Activated T-helper 17 cell treated with anti-CD3 and anti-CD28 coated beads, Interleukin-2, amount 50 U/mL, for 72 hours (primary cell): Measurements from ENCODE around the gene CTNND2. TPM values are rescaled to one million over a fixed set of nuclear protein-coding genes. Genes with fewer than 3 reads are reported as not detected.

ENCODE experiments used
- ATAC-seq: fragments of 150-1000 bp; cut with Tn5 transposase; replicated peaks from 2 replicates; pipeline ENCODE4 v1.10.0; 2021; ENCODE audit warnings: mild to moderate bottlenecking, moderate library complexity
- H3K27ac Mint-ChIP-seq: one replicate; pipeline ENCODE4 v1.8.0; 2022; ENCODE audit warnings: mixed read lengths
- H3K27me3 Mint-ChIP-seq: one replicate; pipeline ENCODE4 v1.8.0; 2022; ENCODE audit warnings: mixed read lengths
- H3K36me3 Mint-ChIP-seq: one replicate; pipeline ENCODE4 v1.8.0; 2022; ENCODE audit warnings: low read depth, mild to moderate bottlenecking, mixed read lengths
- H3K4me1 Mint-ChIP-seq: one replicate; pipeline ENCODE4 v1.8.0; 2022; ENCODE audit warnings: mixed read lengths
- H3K4me3 Mint-ChIP-seq: one replicate; pipeline ENCODE4 v1.8.0; 2022; ENCODE audit warnings: mild to moderate bottlenecking, mixed read lengths
- H3K9me3 Mint-ChIP-seq: one replicate; pipeline ENCODE4 v1.8.0; 2022; ENCODE audit warnings: mixed read lengths
- total RNA-seq, 2 donors: library from RNA; stranded (reverse); gene quantifications; one replicate each; pipeline ENCODE4 v1.2.3, GENCODE V29; 2022

Gene CTNND2
- total RNA-seq, 2 donors from 2014 or later: 0.21 to 0.39 TPM

DNA sequence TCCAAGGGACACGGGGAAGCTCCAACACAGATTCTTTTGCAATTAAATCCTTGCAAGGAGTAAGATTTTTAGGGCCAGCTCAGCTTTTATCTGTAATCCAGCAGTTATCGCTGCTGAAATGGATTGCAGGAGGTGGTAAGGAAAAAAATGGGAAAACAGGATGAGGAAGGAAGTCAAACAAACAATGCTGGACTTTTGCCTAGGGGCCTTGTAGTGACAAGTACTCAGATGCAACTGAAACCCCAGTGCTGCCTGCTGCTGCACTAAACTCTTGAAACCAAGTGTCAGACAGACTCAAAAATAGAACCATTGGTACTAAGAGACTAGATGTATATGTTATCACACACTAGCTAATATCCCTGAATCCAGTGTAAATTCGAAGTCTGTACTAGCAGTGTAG, 309.2 kb downstream of the CTNND2 start:
- no peak overlapping the region for H3K4me3 Mint-ChIP-seq
- no peaks in the 10 kb centered on the region for H3K4me1 Mint-ChIP-seq
- H3K27ac Mint-ChIP-seq: no peak overlapping the region
- H3K9me3 Mint-ChIP-seq: peaks cover 4% of the 10 kb centered on the region
- no peak for ATAC-seq
- peaks cover 6% of the 10 kb centered on the region for H3K27me3 Mint-ChIP-seq
- no peaks in the 10 kb centered on the region for H3K36me3 Mint-ChIP-seq

DNA sequence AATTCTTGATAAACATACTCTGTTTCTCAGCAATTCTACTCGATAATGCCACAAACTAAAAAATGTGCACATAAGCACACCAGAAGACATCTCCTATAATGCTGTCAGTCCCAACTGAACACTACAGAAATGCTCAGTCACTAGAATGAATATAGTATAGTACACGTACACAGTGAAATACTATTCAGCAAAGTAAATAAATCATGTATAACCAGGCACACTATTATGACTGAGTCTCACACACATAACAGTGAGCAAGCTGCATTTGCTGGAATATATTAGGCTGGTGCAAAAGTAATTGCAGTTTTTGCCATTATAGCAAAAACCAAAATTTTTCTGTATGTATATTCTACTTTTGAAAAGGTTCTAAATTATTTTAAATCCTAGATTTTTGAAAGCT, 310.2 kb downstream of the CTNND2 start:
- Mint-ChIP-seq H3K27ac (no peak overlapping the region), H3K27me3 (peaks cover 6% of the 10 kb centered on the region), H3K4me3 (no peak overlapping the region), H3K4me1 (no peaks in the 10 kb centered on the region), H3K36me3 (no peaks in the 10 kb centered on the region), H3K9me3 (peaks cover 4% of the 10 kb centered on the region)
- no peak for ATAC-seq

DNA sequence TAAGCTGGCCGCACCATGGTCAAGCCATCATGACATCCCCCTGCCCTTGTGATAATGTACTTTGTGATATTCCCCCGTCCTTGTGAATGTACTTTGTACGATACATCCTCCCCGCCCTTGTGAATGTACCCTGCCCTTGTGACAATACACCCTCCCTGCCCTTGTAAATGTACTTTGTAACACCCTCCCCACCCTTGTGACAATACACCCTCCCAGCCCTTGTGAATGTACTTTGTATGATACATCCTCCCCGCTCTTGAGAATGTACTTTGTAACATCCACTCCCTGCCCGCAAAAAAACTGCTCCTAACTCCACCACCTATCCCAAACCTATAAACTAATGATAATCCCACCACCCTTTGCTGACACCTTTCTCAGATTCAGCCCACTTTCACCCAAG, 313.8 kb downstream of the CTNND2 start:
- Mint-ChIP-seq H3K27ac (no peak overlapping the region), H3K9me3 (peaks cover 4% of the 10 kb centered on the region), H3K4me3 (no peak overlapping the region), H3K4me1 (no peaks in the 10 kb centered on the region), H3K36me3 (no peaks in the 10 kb centered on the region), H3K27me3 (peaks cover 3% of the 10 kb centered on the region)
- ATAC-seq: no peak

DNA sequence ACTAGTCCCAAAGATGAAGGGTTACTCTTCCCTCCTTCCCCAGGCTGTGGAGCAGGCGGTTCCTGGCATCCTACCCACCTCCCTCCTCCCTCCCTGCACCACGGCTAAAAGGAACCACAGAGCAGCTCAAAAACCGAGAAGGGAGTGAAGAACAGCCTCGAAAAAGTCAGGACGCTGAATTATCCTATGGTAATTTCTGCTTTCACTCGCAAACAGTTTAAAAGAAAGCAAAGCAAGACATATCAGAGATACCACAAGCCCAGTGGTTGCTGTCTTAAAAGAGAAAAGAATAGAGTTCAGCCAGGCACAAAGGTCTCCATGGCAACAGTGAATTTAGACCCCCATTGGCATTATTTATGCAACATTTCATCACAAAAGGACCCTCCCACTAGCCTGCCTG, 315.4 kb downstream of the CTNND2 start:
- H3K9me3 Mint-ChIP-seq: peaks cover 4% of the 10 kb centered on the region
- no peaks in the 10 kb centered on the region for H3K4me1 Mint-ChIP-seq
- ATAC-seq: no peak
- peaks cover 3% of the 10 kb centered on the region for H3K27me3 Mint-ChIP-seq
- no peaks in the 10 kb centered on the region for H3K36me3 Mint-ChIP-seq
- no peak overlapping the region for H3K4me3 Mint-ChIP-seq
- H3K27ac Mint-ChIP-seq: no peak overlapping the region

DNA sequence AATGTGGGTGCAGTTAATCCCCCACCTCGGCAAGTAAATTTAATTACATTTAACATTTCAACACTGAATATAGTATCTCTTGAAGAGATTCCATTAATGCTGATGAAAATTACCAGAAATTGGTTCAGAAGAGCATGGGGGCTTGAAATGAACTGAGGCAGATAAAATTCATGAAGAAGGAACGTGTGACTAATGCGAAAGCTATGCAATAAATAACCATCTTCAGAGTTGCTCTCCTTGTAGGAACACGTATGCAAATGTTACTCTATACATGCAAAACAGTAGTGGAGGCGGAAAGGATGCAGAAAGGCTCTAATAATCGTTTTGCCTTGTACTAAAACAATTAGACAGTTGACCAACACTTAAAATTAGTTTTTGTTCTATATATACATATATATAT, 320.2 kb downstream of the CTNND2 start:
- no peaks in the 10 kb centered on the region for H3K27me3 Mint-ChIP-seq
- H3K9me3 Mint-ChIP-seq: no peaks in the 10 kb centered on the region
- H3K36me3 Mint-ChIP-seq: no peaks in the 10 kb centered on the region
- no peaks in the 10 kb centered on the region for H3K4me1 Mint-ChIP-seq
- no peak overlapping the region for H3K4me3 Mint-ChIP-seq
- H3K27ac Mint-ChIP-seq: no peak overlapping the region
- ATAC-seq: no peak

DNA sequence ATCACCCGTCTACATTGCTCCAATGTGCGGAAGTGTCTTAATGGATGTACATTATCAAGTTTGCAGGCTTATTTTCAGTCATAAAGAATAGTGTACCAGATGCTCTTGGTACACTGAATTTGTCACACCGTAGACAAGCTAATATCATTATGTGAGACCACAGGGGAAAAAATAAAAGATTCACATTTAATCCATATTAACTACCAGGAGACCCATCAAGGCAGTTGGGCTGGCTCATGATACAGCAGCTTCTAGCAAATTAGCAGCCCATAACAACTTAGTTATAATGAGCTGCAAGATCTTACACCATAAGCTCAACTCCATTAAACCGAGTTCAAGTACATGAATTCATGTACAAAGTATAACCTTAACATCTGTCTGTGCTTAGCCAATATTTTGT, 324.9 kb downstream of the CTNND2 start:
- Mint-ChIP-seq H3K4me1 (no peaks in the 10 kb centered on the region), H3K36me3 (no peaks in the 10 kb centered on the region), H3K27ac (no peak overlapping the region), H3K9me3 (no peaks in the 10 kb centered on the region), H3K27me3 (no peaks in the 10 kb centered on the region), H3K4me3 (no peak overlapping the region)
- ATAC-seq: no peak

DNA sequence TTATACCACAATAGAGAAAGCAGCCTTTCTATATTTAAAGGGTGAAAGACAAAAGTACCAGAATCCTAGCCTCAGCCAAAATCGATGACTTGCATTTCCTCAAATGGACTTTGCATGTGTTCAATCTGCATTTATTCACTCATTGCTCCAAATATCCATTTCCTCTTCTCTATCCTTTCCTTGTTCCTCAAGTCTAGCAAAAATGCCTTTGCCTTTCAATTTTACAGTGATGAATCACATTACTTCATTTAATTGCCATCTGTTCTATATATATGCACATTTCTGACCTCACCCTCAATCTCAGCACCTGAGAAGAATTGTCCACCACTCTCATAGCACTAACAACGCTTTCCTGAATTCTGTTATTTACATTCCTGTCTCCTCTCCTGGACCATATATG, 329.5 kb downstream of the CTNND2 start:
- Mint-ChIP-seq H3K4me1 (no peaks in the 10 kb centered on the region), H3K27me3 (peaks cover 3% of the 10 kb centered on the region), H3K9me3 (no peaks in the 10 kb centered on the region), H3K27ac (no peak overlapping the region), H3K36me3 (no peaks in the 10 kb centered on the region), H3K4me3 (no peak overlapping the region)
- no peak for ATAC-seq

DNA sequence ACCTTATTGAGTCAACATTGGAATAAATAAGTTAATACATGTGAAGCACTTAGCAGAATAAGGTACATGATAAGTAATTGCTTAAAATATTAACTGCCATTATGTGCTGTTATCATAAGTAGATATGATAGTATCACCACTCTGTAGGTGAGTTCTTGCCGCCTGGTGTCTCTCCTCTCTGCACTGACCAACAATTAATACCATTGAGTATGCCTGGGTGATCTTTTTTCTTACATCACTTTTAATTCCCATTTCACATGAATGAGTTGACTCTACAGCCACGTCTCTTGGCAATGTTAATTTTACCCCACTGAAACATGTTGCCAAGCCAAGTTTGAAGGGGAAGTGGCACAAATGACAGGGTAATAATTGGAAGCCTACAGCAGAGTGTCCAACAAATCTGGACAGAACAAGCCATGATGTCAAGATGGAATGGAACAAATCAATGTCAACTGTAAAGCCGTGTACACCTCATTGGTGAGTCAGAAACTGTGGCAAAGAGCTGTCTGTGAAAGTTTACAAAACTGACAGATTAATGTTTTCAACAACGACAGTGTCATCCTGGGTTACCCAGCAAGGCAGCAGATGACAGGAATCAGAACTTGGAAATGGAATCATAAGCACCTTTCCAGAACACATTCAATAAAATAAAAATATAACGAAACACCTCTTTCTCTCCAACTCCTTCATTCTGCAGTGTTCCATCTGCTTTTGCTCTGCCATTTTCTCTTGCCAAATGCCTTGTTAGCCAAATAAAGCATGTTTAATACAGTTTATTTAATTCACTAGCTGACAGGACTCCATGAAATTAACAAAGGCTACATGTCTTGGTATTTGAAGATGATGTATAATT, 330.9 kb downstream of the CTNND2 start:
- H3K27me3 Mint-ChIP-seq: peaks cover 3% of the 10 kb centered on the region
- no peaks in the 10 kb centered on the region for H3K4me1 Mint-ChIP-seq
- no peak overlapping the region for H3K27ac Mint-ChIP-seq
- no peaks in the 10 kb centered on the region for H3K36me3 Mint-ChIP-seq
- no peaks in the 10 kb centered on the region for H3K9me3 Mint-ChIP-seq
- ATAC-seq: no peak
- H3K4me3 Mint-ChIP-seq: no peak overlapping the region

DNA sequence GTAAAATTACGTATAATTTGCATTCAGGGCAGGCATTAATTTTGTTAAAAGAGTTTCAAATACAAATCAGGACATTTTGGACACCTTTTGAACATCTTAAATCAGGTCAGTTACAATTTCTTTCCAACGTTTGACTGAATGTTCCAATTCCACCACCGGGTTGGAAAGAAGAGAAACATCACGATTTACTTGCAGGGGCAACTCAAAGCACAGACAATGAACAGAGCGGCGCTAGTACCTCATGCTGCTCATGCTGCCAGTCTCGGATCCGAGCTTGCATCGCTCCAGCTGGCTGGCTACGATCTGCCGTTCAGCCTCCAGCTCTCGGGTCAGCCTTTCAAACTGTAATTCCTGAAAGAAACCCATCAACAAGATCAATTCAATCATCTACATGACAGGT, 339.5 kb downstream of the CTNND2 start:
- peaks cover 9% of the 10 kb centered on the region for H3K9me3 Mint-ChIP-seq
- H3K27me3 Mint-ChIP-seq: no peaks in the 10 kb centered on the region
- no peak for ATAC-seq
- H3K4me1 Mint-ChIP-seq: no peaks in the 10 kb centered on the region
- no peaks in the 10 kb centered on the region for H3K36me3 Mint-ChIP-seq
- H3K27ac Mint-ChIP-seq: no peak overlapping the region
- no peak overlapping the region for H3K4me3 Mint-ChIP-seq

DNA sequence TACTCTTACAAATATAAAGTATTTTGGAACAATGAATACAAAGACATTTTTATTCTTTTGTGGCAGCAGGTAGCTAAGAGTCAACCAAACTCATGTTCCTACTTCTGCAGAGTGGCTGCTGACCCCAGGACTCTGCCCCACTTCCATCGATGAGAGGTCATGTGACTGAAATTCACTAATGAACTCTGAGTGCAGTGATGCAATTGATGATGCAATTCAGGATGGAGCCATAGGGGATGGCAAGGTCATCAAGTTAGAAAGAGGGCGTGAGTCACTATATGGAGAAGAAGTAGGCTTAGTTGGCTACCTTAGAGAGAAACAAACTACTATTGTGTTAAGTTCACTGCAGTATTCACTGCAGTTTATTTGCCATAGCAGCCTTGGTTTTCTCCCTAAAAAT, 340.4 kb downstream of the CTNND2 start:
- no peaks in the 10 kb centered on the region for H3K4me1 Mint-ChIP-seq
- H3K9me3 Mint-ChIP-seq: peaks cover 9% of the 10 kb centered on the region
- no peaks in the 10 kb centered on the region for H3K27me3 Mint-ChIP-seq
- no peak overlapping the region for H3K27ac Mint-ChIP-seq
- H3K36me3 Mint-ChIP-seq: no peaks in the 10 kb centered on the region
- no peak overlapping the region for H3K4me3 Mint-ChIP-seq
- ATAC-seq: no peak

DNA sequence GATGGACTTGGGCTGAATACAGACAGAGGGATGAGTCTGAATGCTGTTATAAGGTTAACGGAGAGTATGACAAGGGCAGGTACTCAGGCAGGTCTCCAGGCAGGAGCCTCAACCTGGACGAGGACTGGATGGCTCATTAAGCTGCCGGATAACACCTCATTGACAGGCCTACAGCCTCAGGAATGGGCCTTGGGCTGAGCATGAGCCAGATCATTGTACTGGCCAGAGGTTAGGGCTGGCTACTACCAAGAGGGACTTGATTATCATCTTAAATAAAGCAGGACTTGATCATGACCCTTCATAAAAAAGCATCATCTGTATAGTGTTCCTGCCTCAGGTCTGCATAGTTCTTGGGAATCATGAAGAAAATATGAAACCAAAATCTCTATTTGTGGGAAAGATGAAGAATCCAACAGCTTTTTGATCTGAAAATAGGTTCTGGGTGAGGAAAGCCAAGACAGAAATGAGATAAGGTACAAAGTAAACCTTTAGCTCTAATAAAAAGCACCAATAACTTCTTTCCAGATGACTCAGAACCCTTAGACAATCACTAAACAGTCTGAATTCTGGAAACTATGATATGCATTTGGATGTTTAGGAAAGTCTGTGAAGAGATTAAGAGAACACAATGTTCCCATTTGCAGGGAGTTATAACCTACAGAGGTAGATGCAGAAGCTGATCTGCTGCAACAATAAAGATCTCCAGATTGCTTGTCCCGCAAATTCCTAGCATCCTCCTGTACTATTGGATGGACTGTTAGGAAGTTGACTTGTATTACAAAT, 343.1 kb downstream of the CTNND2 start:
- no peaks in the 10 kb centered on the region for H3K27me3 Mint-ChIP-seq
- ATAC-seq: no peak

DNA sequence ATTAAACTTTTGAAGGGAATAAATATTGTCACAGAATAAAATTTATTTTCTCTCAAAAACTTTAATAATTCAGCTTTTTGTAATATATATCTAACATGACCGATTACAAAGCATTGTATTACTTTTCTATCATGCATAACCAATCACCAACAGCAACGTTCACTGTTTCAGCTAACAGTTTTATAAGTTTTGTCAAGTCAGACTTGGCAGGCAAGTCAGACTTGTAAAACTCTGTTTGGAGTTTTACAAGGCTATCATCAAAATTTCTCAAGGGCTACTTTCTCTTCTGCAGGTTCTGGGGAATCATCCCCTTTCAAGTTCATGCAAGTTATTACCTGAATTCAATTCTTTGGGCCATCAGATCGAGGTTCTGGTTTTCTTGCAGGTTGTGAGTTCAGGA, 347.2 kb downstream of the CTNND2 start:
- H3K4me3 Mint-ChIP-seq: no peak overlapping the region
- no peaks in the 10 kb centered on the region for H3K36me3 Mint-ChIP-seq
- H3K9me3 Mint-ChIP-seq: peaks cover 9% of the 10 kb centered on the region
- peaks cover 3% of the 10 kb centered on the region for H3K27me3 Mint-ChIP-seq
- no peak overlapping the region for H3K27ac Mint-ChIP-seq
- no peak for ATAC-seq
- no peaks in the 10 kb centered on the region for H3K4me1 Mint-ChIP-seq

More for the DNA sequence above, 343.1 kb downstream of the CTNND2 start:
- peaks cover 9% of the 10 kb centered on the region for H3K9me3 Mint-ChIP-seq
- H3K36me3 Mint-ChIP-seq: no peaks in the 10 kb centered on the region
- H3K27ac Mint-ChIP-seq: no peak overlapping the region
- H3K4me3 Mint-ChIP-seq: no peak overlapping the region
- H3K4me1 Mint-ChIP-seq: no peaks in the 10 kb centered on the region

DNA sequence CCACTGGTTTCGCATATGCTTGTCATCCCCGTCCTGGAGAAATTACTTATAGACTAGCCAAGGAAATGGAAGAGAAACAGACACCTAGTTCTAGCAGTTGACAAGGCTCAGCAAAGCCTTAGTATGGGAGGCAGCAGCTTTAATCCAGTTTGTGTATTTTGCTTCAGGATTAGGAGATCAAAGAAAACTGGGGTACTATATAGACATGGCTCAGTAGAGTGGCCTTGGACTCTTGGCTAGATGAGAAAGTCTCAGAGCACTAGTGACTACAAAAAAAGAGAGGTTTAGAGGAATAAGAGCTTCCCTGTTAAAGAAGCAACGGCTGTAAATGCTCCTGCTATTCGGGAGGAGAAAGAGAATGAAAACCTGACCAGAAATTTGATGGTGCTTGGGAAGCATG, 349.1 kb downstream of the CTNND2 start:
- no peak overlapping the region for H3K4me3 Mint-ChIP-seq
- no peak overlapping the region for H3K27ac Mint-ChIP-seq
- no peaks in the 10 kb centered on the region for H3K4me1 Mint-ChIP-seq
- peaks cover 7% of the 10 kb centered on the region for H3K27me3 Mint-ChIP-seq
- no peaks in the 10 kb centered on the region for H3K9me3 Mint-ChIP-seq
- H3K36me3 Mint-ChIP-seq: no peaks in the 10 kb centered on the region
- no peak for ATAC-seq

DNA sequence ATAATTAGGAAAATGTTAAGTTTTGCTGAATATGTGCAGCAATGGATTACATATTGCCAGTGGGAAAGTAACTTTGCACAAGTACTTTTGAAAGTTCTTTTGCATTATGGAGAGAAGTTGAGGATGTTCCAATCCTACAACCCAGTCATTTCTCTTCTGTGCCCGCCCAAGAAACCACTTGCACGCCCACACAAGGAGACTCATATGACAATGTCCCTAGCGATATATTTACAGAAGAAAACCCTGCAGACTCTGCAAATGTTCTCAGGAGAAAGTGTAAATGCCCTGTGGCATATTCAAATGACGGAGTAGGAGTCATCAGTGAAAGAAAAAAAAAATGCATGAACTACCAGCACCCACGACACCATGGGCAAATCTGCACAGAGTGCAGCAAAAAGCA, 356.5 kb downstream of the CTNND2 start:
- Mint-ChIP-seq H3K4me1 (no peaks in the 10 kb centered on the region), H3K36me3 (no peaks in the 10 kb centered on the region), H3K27ac (no peak overlapping the region), H3K9me3 (no peaks in the 10 kb centered on the region), H3K4me3 (no peak overlapping the region), H3K27me3 (peaks cover 4% of the 10 kb centered on the region)
- ATAC-seq: no peak

DNA sequence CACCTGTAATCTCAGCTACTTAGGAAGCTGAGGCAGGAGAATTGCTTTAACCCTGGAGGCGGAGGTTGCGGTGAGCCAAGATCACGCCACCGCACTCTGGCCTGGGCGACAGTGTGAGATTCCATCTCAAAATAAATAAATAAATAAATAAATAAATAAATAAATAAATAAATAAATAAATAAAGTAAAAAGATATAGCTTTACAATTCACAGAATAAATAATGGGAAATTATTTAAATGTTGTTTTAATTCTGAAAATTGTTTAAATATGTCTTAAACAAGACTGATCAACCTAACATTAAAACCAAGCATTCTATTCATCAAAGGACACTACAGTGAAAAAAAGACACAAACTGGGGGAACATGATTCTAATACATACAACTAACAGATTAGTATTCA, 357.1 kb downstream of the CTNND2 start:
- Mint-ChIP-seq H3K9me3 (no peaks in the 10 kb centered on the region), H3K4me1 (no peaks in the 10 kb centered on the region), H3K36me3 (no peaks in the 10 kb centered on the region), H3K27me3 (peaks cover 4% of the 10 kb centered on the region), H3K4me3 (no peak overlapping the region), H3K27ac (no peak overlapping the region)
- ATAC-seq: no peak
